OCI-LY7 (cell line): ENCODE results near the gene LMX1A.

ENCODE experiments used
- CTCF ChIP-seq: fragments of 200-600 bp; sonication (generic); conservative IDR thresholded peaks from 2 replicates; pipeline ENCODE4 v1.5.1; 2014; ENCODE audit warnings: mild to moderate bottlenecking, antibody characterized with exemption, low read length, moderate library complexity, mixed read lengths
- EZH2phosphoT487 ChIP-seq: fragments of 200-600 bp; sonication (generic); IDR thresholded peaks from 2 replicates; pipeline ENCODE4 v1.6.1; 2018; ENCODE audit warnings: low read depth, borderline replicate concordance, mild to moderate bottlenecking, mixed run types, antibody characterized with exemption, low read length, moderate library complexity, mixed read lengths

- TF ChIP-seq CTCF (no peak), EZH2phosphoT487 (no peak)
Observed at GRCh38 chr1:165284454-165284853, 72.1 kb downstream of the LMX1A start.
